G401 (cell line): ENCODE measurements around the gene CCNK. TPM values are rescaled to one million over a fixed set of nuclear protein-coding genes. Genes with fewer than 3 reads are reported as not detected.

Experiments
- DNase-seq: peaks from one replicate; pipeline ENCODE4 v3.0.0-alpha.2; 2015; ENCODE audit warnings: low spot score
- in situ Hi-C: cut with HindIII; loops from 2 replicates; pipeline ENCODE4 v1.10.0; 2016; ENCODE audit warnings: low sequenced_read_pairs, mixed read lengths
- total RNA-seq: library from RNA; depleted of rRNA; stranded (reverse); fragments of >200 nt; shearing (Covaris generic); gene quantifications from 2 replicates; pipeline ENCODE4 v1.2.3, GENCODE V29; 2014; rRNA removed

Gene CCNK
- 5.9 and 16.7 TPM in 2 replicates for total RNA-seq

- DNase-seq: peak; percentile 100
- in situ Hi-C loops: no loop called here
Observed at GRCh38 chr14:99480917-99481744, at the start of gene CCNK. TSS of gene CCNK (plus strand) at chr14:99481409. CDS start at chr14:99492678, 11,269 bp downstream.

GRCh38 chr14:99431986-99432385, 49.2 kb upstream of the CCNK start:
- in situ Hi-C loops: no loop called here
- DNase-seq: no peak

DNA sequence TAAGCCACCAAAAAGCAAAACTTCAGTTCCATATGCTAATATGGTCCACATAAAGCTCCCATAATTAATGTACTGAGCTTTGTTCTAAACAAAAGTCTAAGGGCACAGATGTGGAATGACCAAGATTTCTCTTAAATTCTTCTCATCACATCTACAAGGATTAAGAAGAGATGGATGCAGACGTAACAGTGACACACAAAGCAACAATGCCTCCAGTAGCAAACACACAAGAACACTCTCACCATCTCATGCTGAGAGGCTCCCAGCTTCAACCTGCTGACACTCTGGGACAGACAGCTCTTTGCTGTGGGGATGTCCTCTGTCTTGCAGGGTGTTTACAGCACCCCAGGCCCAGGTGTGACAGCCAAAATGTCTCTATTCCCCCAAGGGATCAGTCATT, 48.7 kb upstream of the CCNK start:
- DNase-seq: no peak
- in situ Hi-C loops: no loop called here

DNA sequence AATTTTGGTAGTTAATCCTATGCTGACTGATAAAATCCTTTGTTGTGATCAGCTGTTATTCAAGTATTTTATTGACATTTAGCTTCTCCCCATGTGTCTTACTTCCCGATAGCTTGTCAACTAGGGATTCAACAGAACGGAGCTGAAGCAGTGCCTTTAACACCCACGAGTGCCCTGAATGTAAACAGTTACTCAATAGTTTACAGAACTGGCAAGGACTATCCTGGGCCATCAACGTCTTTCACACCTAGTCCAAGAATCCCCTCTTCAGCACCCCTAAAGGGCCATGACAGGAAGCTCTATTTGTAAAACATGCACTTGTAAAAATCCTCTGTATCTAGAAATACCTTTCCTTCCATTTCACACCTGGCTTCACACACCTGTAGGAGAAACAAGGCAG, 45.9 kb upstream of the CCNK start:
- in situ Hi-C loops: no loop called here
- no peak for DNase-seq

DNA sequence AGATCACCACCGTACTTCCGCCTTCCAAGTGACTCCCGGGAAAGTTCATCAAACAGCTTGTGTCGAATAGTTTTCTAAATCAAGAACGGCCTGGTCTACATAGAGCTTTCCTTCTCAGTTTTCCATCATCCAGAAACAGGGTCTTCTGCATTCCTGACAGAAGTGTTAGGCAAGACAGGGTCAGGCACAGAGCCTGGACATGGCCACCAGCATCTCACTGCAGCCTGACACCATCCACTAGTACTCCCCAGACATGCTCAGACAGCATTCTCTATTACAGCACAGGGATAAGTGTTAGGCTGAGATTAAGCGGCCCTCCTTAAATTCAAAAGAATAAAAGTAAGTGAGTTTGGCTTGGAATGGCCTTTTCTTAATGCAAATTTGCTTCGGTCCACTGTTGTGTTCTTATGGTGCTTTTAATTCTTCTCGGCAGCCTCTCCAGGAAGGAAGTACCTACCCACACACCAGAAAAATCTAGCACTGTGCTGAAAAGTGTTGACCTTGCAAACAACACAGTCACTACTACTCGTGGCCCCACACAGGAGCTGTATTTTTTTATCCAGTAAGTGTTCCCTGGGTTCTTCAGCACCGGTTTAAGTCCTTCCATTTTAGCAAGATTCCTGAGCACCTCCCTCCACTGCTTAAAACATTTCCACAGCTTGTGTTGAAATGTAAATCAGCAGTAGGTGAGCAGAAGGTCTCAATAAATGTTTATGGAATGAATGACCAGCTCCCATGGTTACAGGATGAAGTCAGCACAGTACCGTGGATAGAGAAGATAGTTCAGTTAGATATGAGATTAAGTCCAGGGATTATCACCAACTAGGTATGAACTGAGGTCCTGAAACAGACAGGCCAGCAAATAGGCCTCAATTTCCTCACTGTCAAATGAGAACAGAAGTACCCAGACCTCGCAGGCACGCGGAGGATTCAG, 44.7 kb upstream of the CCNK start:
- no peak for DNase-seq
- in situ Hi-C loops: no loop called here

DNA sequence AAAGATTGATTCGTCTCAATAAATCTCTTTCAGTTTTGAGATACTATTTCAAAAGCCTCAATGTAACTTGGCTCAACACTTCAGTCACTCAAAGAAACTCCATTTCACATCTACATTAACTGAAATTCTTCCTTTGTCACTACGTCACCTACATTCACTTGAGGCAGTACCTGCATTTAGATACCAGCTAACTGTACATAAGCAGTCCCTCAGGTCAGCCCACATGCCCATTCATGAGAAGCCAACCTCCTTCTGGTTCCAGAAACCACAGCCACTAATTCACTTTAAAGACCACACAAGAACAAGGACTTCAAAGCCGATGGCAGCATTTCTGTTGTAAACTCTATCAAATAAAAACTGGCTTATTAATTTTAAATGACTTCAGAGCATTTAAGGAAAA, 43.5 kb upstream of the CCNK start:
- no peak for DNase-seq
- in situ Hi-C loops: no loop called here

DNA sequence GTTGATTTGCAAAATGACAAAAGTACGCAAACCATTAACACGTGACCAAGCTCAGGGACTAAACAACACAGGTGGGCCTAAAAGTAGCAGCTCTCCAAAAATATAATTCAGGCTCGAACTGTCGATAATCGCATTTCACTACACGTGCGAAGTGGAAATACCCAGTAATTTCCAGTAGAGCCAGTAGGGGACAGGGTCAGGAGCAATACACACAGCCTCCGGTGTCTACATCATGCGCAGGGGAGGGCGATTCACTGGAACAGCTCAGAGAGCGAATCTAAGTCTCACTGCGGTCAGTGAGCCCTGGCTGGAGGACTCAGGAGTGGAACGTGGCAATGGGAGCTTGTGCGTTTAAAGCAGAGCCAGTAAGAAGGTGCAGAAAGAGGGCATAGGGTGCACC, 40.9 kb upstream of the CCNK start:
- in situ Hi-C loops: no loop called here
- no peak for DNase-seq

- in situ Hi-C loops: no loop called here
- no peak for DNase-seq
Observed at GRCh38 chr14:99441157-99441870, 39.9 kb upstream of the CCNK start.

DNA sequence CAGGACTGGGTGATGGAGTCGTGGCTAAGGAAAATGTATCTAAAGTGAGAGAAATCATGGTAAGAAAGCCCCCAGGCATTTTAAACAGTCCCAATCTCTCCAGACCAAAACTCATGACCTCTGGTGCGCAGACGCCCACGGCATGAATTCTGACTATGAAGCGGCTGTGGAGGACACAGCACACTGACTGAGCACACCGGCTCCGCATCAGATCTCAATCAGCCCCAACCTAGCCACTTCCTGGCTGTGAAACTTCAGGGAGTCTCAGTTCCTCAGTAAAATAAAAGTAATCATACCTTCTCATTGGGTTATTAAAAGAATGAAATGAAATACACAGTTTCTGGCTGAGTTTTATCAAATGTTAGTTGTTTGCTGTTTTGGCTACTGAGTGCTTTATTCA, 39.3 kb upstream of the CCNK start:
- in situ Hi-C loops: no loop called here
- no peak for DNase-seq

DNA sequence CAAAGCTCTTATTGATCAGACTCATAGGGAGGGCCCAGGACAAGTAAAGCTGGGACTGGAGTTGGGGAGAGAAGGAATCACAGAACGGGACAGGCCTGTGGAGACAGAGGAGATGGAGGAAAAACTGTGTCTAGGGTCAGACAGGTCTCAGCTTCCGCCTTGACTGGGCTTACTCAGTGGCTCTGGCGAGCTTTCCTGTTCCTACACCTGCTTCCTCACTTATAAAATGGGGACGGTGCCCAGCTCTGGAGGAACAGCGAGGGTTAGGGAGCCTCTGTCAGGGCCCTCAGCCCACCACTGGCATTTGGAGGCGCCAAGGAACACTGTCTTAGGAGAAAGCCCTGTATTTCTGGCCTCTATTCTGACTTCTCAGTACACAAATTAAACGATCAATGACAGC, 35.3 kb upstream of the CCNK start:
- DNase-seq: no peak
- in situ Hi-C loops: no loop called here

- in situ Hi-C loops: no loop called here
- no peak for DNase-seq
Observed at GRCh38 chr14:99447739-99448138, 33.5 kb upstream of the CCNK start.

DNA sequence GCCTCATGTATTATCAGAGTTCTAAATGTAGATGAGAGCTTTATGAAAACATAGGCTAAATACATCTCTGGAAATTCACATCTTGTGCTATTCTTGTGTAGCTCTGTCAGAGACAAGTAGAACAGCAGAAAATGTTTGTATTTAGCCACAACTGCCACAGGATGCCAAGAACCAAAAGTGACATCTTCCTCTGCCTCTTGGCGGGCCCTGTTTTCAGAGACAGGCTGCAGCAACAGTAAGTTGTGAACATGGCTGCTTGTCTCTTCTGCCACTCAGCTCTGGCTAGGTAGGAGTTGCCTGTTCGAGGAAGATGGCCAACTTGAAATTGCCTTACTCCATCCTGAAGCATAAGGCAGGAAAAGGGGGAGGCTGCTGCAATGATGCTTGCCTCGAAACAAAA, 30.9 kb upstream of the CCNK start:
- no peak for DNase-seq
- in situ Hi-C loops: no loop called here

DNA sequence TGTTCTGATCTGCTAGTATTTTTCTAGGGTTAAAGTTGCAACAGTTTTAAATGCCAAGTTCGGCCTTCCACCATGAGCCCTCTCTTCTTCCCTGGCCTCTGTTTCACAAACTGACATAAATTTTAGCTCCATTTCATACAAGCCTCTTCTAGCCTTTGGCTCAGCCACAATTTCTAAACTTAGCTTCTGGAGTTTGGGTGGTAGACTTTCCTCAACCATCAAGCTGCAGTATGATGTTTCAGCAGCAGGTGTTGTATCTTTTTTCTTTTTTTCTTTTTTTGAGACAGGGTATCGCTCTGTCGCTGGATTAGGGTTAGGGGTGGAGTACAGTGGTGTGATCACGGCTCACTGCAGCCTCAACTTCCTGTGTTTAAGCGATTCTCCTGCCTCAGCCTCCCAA, 30.0 kb upstream of the CCNK start:
- no peak for DNase-seq

GRCh38 chr14:99452968-99453367, 28.2 kb upstream of the CCNK start:
- in situ Hi-C loops: no loop called here
- no peak for DNase-seq

More for the DNA sequence above, 30.0 kb upstream of the CCNK start:
- in situ Hi-C loops: no loop called here

GRCh38 chr14:99454246-99454645, 27.0 kb upstream of the CCNK start:
- in situ Hi-C loops: no loop called here
- no peak for DNase-seq

DNA sequence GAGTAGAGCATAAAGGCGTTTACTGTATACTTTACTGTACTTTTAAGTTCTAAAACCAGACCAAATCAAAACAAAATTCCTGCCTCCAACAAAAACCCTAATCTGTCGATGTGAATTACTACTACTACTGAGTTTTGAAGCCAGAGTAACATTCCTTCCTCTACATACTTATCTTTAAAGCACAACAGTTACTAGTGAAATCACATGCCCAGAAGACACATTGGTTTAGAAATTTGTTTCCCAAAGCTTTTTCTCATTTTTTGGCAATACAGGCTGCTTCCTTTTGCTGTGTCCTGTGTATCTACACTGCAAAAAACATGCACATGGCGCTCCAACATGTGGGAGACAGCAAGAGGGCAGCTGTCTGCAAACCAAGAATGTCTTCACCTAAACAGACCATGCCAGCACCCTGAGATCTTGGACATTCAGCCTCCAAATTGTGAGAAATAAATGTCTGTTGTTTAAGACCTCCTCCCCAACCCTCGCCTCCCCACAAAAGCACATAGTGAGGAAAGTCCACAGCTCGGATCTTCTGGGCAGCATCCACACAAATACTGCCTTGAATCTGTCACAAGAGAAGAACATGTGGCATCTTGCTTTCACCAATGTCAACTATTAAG, 21.6 kb upstream of the CCNK start:
- DNase-seq: no peak
- in situ Hi-C loops: no loop called here

- no peak for DNase-seq
- in situ Hi-C loops: no loop called here
Observed at GRCh38 chr14:99460793-99461192, 20.4 kb upstream of the CCNK start.

GRCh38 chr14:99461411-99462085, 19.7 kb upstream of the CCNK start:
- no peak for DNase-seq
- in situ Hi-C loops: no loop called here

DNA sequence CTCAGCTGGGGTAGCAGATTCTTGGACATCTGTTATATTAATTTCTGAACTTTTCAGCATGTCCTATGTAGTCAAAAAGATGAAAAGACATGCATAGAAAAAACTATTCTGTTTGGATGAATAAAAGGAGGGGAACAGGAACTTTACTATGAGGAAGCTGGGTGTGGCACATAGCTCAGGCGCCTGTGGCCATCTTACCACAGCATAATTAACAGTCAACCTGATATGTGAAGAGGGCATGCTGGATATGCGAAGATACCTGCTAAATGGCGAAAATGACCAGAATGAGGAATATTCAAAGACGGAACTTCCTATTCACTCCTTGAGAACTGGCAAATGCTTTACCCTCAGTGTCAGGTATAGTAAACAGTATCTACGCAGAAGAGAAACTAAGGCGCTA, 19.0 kb upstream of the CCNK start:
- DNase-seq: no peak
- in situ Hi-C loops: no loop called here
